OCI-LY7 (cell line): ENCODE measurements around the gene CCDC12. TPM values are rescaled to one million over a fixed set of nuclear protein-coding genes. Genes with fewer than 3 reads are reported as not detected.

ENCODE experiments used
- BruUV-seq: library from RNA; stranded (reverse); fragments of 400-500 nt; replicated peaks from 2 replicates; lab custom pipeline; 2021; lab: Mats Ljungman, UMichigan
- CTCF ChIA-PET: fragments of 300-600 bp; sonication (Branson Sonifier 250); formaldehyde crosslinking; loops from one replicate; lab custom pipeline; 2022; ENCODE audit warnings: antibody characterized with exemption; ENCODE audit not compliant: unreplicated experiment; lab: Charles Lee
- POLR2A ChIA-PET: fragments of 300-600 bp; sonication (Branson Sonifier 250); formaldehyde crosslinking; loops from one replicate; lab custom pipeline; 2022; ENCODE audit warnings: antibody characterized with exemption; lab: Charles Lee
- DNase-seq: peaks from one replicate; pipeline ENCODE4 v3.0.0-alpha.2; 2015; ENCODE audit warnings: low spot score
- H2AFZ ChIP-seq: fragments of 200-600 bp; sonication (generic), shearing (Covaris generic); 2 replicates; pipeline ENCODE4 v1.6.1; 2014; ENCODE audit warnings: mild to moderate bottlenecking, antibody characterized with exemption, low read length, moderate library complexity
- H3K27ac ChIP-seq: fragments of 200-600 bp; sonication (generic); 2 replicates; pipeline ENCODE4 v1.5.1; 2014; ENCODE audit warnings: mixed run types, low read depth, mild to moderate bottlenecking, moderate library complexity, low read length, inconsistent platforms; ENCODE audit not compliant: poor library complexity, severe bottlenecking
- H3K36me3 ChIP-seq: fragments of 200-600 bp; sonication (generic); 2 replicates; pipeline ENCODE4 v1.6.1; 2014; ENCODE audit warnings: mild to moderate bottlenecking, antibody characterized with exemption, low read length, moderate library complexity, mixed read lengths; ENCODE audit not compliant: insufficient read depth
- H3K4me1 ChIP-seq: fragments of 200-600 bp; sonication (generic); 2 replicates; pipeline ENCODE4 v1.5.1; 2014; ENCODE audit warnings: mild to moderate bottlenecking, low read length; ENCODE audit not compliant: insufficient read depth, poor library complexity, severe bottlenecking
- H3K4me2 ChIP-seq: fragments of 200-600 bp; sonication (generic); 2 replicates; pipeline ENCODE4 v1.6.1; 2014; ENCODE audit warnings: mild to moderate bottlenecking, low read length
- H3K4me3 ChIP-seq: fragments of 200-600 bp; sonication (generic); 2 replicates; pipeline ENCODE4 v1.5.1; 2014; ENCODE audit warnings: mild to moderate bottlenecking, low read depth, low read length; ENCODE audit not compliant: poor library complexity, severe bottlenecking
- H3K79me2 ChIP-seq: fragments of 200-600 bp; sonication (generic); 2 replicates; pipeline ENCODE4 v1.6.1; 2016; ENCODE audit warnings: low read depth, mild to moderate bottlenecking, low read length, moderate library complexity, mixed read lengths; ENCODE audit not compliant: insufficient read depth
- H3K9me2 ChIP-seq: fragments of 200-600 bp; sonication (generic); 2 replicates; pipeline ENCODE4 v1.6.1; 2016; ENCODE audit warnings: mild to moderate bottlenecking, low read length, mixed read lengths; ENCODE audit not compliant: insufficient read depth
- H3K9me3 ChIP-seq: fragments of 200-600 bp; sonication (generic); 2 replicates; pipeline ENCODE4 v1.6.1; 2014; ENCODE audit warnings: mild to moderate bottlenecking, mixed run types, low read length, mixed read lengths
- H4K20me1 ChIP-seq: fragments of 200-600 bp; sonication (generic); 2 replicates; pipeline ENCODE4 v1.6.1; 2014; ENCODE audit warnings: mild to moderate bottlenecking, antibody characterized with exemption, low read length, moderate library complexity, mixed read lengths; ENCODE audit not compliant: insufficient read depth
- EZH2phosphoT487 ChIP-seq: fragments of 200-600 bp; sonication (generic); IDR thresholded peaks from 2 replicates; pipeline ENCODE4 v1.6.1; 2018; ENCODE audit warnings: low read depth, borderline replicate concordance, mild to moderate bottlenecking, mixed run types, antibody characterized with exemption, low read length, moderate library complexity, mixed read lengths
- intact Hi-C: fragments of 100-400 bp; cut with micrococcal nuclease; formaldehyde crosslinking; loops from one replicate; pipeline ENCODE4 v1.10.0; 2022; ENCODE audit not compliant: unreplicated experiment
- total RNA-seq, 2 experiments: library from RNA; depleted of rRNA in 1 of 2; stranded (reverse); fragments of >200 nt in 1 of 2; shearing (Covaris generic) in 1 of 2; gene quantifications; 2 replicates each; pipeline ENCODE4 v1.2.3, GENCODE V29; 2014 to 2022
- TF ChIP-seq, protein P1 (sequence below): fragments of 200-600 bp; sonication (generic); conservative IDR thresholded peaks from 2 replicates; pipeline ENCODE4 v1.5.1; 2014; ENCODE audit warnings: mild to moderate bottlenecking, antibody characterized with exemption, low read length, moderate library complexity, mixed read lengths

Gene CCDC12
- total RNA-seq, 2 experiments from 2014 or later = 74.9 to 116 TPM

DNA sequence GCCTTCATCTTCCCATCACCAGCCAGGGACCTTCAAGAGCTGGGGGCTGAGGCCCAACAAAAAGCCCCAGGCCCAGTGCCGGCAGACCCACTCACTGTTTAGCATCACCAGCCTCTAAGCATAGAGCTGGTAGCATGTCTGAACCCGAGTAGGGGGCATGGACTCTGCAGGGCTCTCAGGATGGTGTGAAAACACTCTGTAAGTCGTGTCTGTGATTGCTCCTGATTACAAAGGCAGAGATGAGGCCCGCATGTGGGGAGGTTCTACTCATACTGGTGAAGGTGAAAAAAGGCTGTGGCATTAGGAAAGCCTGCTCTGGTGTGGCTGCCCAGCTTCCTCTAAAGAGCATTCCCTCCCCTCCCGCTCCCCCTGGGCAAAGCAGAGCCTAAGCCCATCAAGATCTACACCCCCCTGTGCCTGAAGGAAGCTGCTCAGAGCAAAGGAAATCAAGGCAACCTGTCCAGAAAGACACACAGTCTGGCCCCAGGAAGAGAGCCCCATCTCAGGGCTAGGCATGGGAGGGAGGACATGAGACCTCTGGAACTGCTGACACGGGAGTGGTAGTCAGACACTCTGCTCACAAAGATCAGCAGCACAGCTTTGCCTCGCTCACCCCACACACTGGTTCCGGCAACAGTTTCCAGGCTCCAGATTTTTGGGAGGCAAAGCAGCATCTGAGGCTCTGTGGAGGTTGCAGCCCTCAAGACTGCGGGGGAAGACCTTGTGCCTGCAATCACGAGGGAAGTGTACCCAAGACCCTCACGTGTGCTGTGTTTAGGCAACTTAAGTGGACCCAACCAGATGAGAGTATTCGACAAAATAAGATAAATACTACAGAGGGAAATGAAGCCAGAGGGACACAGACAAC, 36.7 kb downstream of the CCDC12 start:
- CTCF ChIA-PET = no interaction called here
- Histone ChIP-seq H3K4me1 (peaks cover 40% of the 10 kb centered on the region), H3K9me3 (no peaks in the 10 kb centered on the region), H3K27ac (peak overlapping the region; percentile 58), H2AFZ (no peak overlapping the region), H3K9me2 (no peaks in the 10 kb centered on the region), H3K36me3 (peaks cover 96% of the 10 kb centered on the region), H4K20me1 (peaks cover 5% of the 10 kb centered on the region), H3K4me3 (no peak overlapping the region), H3K79me2 (peaks cover 96% of the 10 kb centered on the region), H3K4me2 (peak overlapping the region; percentile 32)
- intact Hi-C loops = no loop called here
- POLR2A ChIA-PET = interaction anchor here (0.8 kb wide), 1 partner anchor 14 kb away, joined by 6 read pairs; no protein-coding TSS in a partner anchor
- no peak for TF ChIP-seq EZH2phosphoT487
- TF ChIP-seq, protein P1, sequence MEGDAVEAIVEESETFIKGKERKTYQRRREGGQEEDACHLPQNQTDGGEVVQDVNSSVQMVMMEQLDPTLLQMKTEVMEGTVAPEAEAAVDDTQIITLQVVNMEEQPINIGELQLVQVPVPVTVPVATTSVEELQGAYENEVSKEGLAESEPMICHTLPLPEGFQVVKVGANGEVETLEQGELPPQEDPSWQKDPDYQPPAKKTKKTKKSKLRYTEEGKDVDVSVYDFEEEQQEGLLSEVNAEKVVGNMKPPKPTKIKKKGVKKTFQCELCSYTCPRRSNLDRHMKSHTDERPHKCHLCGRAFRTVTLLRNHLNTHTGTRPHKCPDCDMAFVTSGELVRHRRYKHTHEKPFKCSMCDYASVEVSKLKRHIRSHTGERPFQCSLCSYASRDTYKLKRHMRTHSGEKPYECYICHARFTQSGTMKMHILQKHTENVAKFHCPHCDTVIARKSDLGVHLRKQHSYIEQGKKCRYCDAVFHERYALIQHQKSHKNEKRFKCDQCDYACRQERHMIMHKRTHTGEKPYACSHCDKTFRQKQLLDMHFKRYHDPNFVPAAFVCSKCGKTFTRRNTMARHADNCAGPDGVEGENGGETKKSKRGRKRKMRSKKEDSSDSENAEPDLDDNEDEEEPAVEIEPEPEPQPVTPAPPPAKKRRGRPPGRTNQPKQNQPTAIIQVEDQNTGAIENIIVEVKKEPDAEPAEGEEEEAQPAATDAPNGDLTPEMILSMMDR = no peak
- no TSS peak for BruUV-seq
- no peak for DNase-seq

DNA sequence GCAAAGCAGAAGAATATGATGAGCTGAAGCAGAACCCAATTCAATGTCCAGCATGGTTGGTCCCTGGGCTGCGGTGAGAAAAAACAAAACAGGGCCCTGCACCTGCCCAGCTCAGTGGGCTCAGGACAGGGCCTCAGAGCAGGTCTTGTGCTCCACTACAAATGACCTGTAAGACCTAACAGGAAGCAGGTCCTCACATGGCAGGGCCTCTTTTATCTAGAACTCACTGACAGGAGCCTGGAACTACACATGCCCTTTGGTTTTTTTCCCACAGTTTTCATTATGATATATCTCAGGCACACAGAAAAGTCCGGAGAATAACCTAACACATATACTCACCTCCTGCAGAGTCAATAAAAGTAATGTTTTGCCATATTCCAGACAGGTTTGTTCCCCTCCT, 38.4 kb downstream of the CCDC12 start:
- no peak for TF ChIP-seq EZH2phosphoT487
- TF ChIP-seq, protein P1 = no peak
- Histone ChIP-seq H2AFZ (no peak overlapping the region), H3K4me3 (no peak overlapping the region), H3K36me3 (peaks cover 95% of the 10 kb centered on the region), H3K4me2 (no peak overlapping the region), H3K27ac (no peak overlapping the region), H3K9me3 (no peaks in the 10 kb centered on the region), H3K9me2 (no peaks in the 10 kb centered on the region), H3K4me1 (peaks cover 57% of the 10 kb centered on the region), H3K79me2 (peaks cover 96% of the 10 kb centered on the region), H4K20me1 (peaks cover 6% of the 10 kb centered on the region)
- intact Hi-C loops = no loop called here
- DNase-seq = no peak
- no TSS peak for BruUV-seq
- CTCF ChIA-PET = no interaction called here
- POLR2A ChIA-PET = interaction anchor here (0.6 to 1.7 kb wide), 5 partner anchors 9 to 1902 kb away, joined by 3 to 10 read pairs (median 8); no protein-coding TSS in a partner anchor
